ENCODE measurements around the gene MLF2.

GRCh38 chr12:6773590-6774351 lies 20.8 kb upstream of the MLF2 start:
- no peak for TF ChIP-seq POLR2AphosphoS5 (IDR thresholded peaks at IDR 0.05)
- TF ChIP-seq SMC3 (conservative IDR thresholded peaks at IDR 0.05; ENCODE audit: poor library complexity), result no peak
- TF ChIP-seq CTCF (IDR thresholded peaks at IDR 0.05; ENCODE audit: poor library complexity, severe bottlenecking), result no peak
- no peak for TF ChIP-seq MXI1 (conservative IDR thresholded peaks at IDR 0.05; ENCODE audit: poor library complexity, severe bottlenecking)
- TF ChIP-seq EP300 (conservative IDR thresholded peaks at IDR 0.05; ENCODE audit: poor library complexity, severe bottlenecking), result no peak
- TF ChIP-seq REST (IDR thresholded peaks at IDR 0.05; ENCODE audit: borderline replicate concordance), result no peak
- no peak for TF ChIP-seq TAF1 (IDR thresholded peaks at IDR 0.05; ENCODE audit: low read depth)
